ENCODE results near the gene DNAJC11.

DNA sequence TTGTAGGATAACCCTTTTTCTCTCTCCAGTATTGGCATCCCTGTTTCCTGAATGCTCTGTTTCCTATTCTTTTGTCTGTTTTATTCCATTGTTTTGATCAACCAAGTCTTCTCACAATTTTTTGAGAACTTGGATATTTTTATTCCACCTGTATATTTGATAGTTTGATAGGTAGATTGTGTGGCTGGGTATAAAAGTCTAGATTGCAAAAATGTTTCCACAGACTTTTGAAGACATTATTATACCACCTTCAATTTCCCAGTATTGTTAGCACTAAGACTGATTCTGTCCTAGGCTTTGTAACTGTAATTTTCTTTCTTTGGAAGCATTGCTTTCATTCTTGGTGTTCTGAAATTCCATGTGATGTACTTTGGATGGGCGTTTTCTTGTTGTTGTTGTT, 9.6 kb upstream of the DNAJC11 start:
- TF ChIP-seq NR1H2 (CRISPR knock-in tag; IDR thresholded peaks at IDR 0.05) (no peak), CREB1 (CRISPR knock-in tag; IDR thresholded peaks at IDR 0.05) (no peak), KAT7 (CRISPR knock-in tag; IDR thresholded peaks at IDR 0.05; ENCODE audit: borderline replicate concordance) (no peak), TP53 (CRISPR knock-in tag; IDR thresholded peaks at IDR 0.05) (no peak)
- TF ChIP-seq, protein P1, sequence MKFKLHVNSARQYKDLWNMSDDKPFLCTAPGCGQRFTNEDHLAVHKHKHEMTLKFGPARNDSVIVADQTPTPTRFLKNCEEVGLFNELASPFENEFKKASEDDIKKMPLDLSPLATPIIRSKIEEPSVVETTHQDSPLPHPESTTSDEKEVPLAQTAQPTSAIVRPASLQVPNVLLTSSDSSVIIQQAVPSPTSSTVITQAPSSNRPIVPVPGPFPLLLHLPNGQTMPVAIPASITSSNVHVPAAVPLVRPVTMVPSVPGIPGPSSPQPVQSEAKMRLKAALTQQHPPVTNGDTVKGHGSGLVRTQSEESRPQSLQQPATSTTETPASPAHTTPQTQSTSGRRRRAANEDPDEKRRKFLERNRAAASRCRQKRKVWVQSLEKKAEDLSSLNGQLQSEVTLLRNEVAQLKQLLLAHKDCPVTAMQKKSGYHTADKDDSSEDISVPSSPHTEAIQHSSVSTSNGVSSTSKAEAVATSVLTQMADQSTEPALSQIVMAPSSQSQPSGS (CRISPR knock-in tag; IDR thresholded peaks at IDR 0.05; ENCODE audit: borderline replicate concordance, low read depth) = no peak
- TF ChIP-seq, protein P2, sequence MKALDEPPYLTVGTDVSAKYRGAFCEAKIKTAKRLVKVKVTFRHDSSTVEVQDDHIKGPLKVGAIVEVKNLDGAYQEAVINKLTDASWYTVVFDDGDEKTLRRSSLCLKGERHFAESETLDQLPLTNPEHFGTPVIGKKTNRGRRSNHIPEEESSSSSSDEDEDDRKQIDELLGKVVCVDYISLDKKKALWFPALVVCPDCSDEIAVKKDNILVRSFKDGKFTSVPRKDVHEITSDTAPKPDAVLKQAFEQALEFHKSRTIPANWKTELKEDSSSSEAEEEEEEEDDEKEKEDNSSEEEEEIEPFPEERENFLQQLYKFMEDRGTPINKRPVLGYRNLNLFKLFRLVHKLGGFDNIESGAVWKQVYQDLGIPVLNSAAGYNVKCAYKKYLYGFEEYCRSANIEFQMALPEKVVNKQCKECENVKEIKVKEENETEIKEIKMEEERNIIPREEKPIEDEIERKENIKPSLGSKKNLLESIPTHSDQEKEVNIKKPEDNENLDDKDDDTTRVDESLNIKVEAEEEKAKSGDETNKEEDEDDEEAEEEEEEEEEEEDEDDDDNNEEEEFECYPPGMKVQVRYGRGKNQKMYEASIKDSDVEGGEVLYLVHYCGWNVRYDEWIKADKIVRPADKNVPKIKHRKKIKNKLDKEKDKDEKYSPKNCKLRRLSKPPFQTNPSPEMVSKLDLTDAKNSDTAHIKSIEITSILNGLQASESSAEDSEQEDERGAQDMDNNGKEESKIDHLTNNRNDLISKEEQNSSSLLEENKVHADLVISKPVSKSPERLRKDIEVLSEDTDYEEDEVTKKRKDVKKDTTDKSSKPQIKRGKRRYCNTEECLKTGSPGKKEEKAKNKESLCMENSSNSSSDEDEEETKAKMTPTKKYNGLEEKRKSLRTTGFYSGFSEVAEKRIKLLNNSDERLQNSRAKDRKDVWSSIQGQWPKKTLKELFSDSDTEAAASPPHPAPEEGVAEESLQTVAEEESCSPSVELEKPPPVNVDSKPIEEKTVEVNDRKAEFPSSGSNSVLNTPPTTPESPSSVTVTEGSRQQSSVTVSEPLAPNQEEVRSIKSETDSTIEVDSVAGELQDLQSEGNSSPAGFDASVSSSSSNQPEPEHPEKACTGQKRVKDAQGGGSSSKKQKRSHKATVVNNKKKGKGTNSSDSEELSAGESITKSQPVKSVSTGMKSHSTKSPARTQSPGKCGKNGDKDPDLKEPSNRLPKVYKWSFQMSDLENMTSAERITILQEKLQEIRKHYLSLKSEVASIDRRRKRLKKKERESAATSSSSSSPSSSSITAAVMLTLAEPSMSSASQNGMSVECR (CRISPR knock-in tag; IDR thresholded peaks at IDR 0.05; ENCODE audit: borderline replicate concordance) = no peak
- TF ChIP-seq, protein P3, sequence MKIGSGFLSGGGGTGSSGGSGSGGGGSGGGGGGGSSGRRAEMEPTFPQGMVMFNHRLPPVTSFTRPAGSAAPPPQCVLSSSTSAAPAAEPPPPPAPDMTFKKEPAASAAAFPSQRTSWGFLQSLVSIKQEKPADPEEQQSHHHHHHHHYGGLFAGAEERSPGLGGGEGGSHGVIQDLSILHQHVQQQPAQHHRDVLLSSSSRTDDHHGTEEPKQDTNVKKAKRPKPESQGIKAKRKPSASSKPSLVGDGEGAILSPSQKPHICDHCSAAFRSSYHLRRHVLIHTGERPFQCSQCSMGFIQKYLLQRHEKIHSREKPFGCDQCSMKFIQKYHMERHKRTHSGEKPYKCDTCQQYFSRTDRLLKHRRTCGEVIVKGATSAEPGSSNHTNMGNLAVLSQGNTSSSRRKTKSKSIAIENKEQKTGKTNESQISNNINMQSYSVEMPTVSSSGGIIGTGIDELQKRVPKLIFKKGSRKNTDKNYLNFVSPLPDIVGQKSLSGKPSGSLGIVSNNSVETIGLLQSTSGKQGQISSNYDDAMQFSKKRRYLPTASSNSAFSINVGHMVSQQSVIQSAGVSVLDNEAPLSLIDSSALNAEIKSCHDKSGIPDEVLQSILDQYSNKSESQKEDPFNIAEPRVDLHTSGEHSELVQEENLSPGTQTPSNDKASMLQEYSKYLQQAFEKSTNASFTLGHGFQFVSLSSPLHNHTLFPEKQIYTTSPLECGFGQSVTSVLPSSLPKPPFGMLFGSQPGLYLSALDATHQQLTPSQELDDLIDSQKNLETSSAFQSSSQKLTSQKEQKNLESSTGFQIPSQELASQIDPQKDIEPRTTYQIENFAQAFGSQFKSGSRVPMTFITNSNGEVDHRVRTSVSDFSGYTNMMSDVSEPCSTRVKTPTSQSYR (CRISPR knock-in tag; IDR thresholded peaks at IDR 0.05) = no peak
- TF ChIP-seq, protein P4, sequence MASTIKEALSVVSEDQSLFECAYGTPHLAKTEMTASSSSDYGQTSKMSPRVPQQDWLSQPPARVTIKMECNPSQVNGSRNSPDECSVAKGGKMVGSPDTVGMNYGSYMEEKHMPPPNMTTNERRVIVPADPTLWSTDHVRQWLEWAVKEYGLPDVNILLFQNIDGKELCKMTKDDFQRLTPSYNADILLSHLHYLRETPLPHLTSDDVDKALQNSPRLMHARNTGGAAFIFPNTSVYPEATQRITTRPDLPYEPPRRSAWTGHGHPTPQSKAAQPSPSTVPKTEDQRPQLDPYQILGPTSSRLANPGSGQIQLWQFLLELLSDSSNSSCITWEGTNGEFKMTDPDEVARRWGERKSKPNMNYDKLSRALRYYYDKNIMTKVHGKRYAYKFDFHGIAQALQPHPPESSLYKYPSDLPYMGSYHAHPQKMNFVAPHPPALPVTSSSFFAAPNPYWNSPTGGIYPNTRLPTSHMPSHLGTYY (CRISPR knock-in tag; IDR thresholded peaks at IDR 0.05) = no peak
- TF ChIP-seq, protein P5, sequence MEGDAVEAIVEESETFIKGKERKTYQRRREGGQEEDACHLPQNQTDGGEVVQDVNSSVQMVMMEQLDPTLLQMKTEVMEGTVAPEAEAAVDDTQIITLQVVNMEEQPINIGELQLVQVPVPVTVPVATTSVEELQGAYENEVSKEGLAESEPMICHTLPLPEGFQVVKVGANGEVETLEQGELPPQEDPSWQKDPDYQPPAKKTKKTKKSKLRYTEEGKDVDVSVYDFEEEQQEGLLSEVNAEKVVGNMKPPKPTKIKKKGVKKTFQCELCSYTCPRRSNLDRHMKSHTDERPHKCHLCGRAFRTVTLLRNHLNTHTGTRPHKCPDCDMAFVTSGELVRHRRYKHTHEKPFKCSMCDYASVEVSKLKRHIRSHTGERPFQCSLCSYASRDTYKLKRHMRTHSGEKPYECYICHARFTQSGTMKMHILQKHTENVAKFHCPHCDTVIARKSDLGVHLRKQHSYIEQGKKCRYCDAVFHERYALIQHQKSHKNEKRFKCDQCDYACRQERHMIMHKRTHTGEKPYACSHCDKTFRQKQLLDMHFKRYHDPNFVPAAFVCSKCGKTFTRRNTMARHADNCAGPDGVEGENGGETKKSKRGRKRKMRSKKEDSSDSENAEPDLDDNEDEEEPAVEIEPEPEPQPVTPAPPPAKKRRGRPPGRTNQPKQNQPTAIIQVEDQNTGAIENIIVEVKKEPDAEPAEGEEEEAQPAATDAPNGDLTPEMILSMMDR (IDR thresholded peaks at IDR 0.05) = no peak
- TF ChIP-seq, protein P6, sequence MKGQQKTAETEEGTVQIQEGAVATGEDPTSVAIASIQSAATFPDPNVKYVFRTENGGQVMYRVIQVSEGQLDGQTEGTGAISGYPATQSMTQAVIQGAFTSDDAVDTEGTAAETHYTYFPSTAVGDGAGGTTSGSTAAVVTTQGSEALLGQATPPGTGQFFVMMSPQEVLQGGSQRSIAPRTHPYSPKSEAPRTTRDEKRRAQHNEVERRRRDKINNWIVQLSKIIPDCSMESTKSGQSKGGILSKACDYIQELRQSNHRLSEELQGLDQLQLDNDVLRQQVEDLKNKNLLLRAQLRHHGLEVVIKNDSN (CRISPR knock-in tag; IDR thresholded peaks at IDR 0.05) = no peak

Measured in WTC11 (cell line).